Natural killer cell treated with Interleukin-12 subunit alpha and Interleukin-12 subunit beta and Interleukin-15 and Interleukin-18, amount 100 ng/mL, for 72 hours (primary cell): ENCODE data around the gene FBF1. TPM values are rescaled to one million over a fixed set of nuclear protein-coding genes. Genes with fewer than 3 reads are reported as not detected.

ENCODE experiments used
- ATAC-seq, 2 donors: fragments of 150-1000 bp; cut with Tn5 transposase in 1 of 2; sonication (Bioruptor Pico), chemical (Tn5 transposase) in 1 of 2; 2 replicates each; pipeline ENCODE4 v1.10.0; 2021
- DNase-seq: peaks from one replicate; pipeline ENCODE4 v3.0.0; 2022; ENCODE audit warnings: low spot score
- H3K27ac Mint-ChIP-seq, 2 donors: 1 replicate in 1 of 2; 2 replicates in 1 of 2; pipeline ENCODE4 v1.8.0; 2022; ENCODE audit warnings: mixed read lengths in 2 of 2, mild to moderate bottlenecking in 1 of 2, moderate library complexity in 1 of 2
- H3K27me3 Mint-ChIP-seq, 2 donors: 1 replicate in 1 of 2; 2 replicates in 1 of 2; pipeline ENCODE4 v1.8.0; 2022; ENCODE audit warnings: mixed read lengths in 2 of 2
- H3K36me3 Mint-ChIP-seq: one replicate; pipeline ENCODE4 v1.8.0; 2022; ENCODE audit warnings: mixed read lengths
- H3K4me1 Mint-ChIP-seq, 2 donors: 1 replicate in 1 of 2; 2 replicates in 1 of 2; pipeline ENCODE4 v1.8.0; 2022; ENCODE audit warnings: low read depth in 2 of 2, mixed read lengths in 2 of 2, mild to moderate bottlenecking in 1 of 2
- H3K4me3 Mint-ChIP-seq: one replicate; pipeline ENCODE4 v1.8.0; 2022; ENCODE audit warnings: mixed read lengths
- H3K9me3 Mint-ChIP-seq: 2 replicates; pipeline ENCODE4 v1.8.0; 2022; ENCODE audit warnings: mixed read lengths
- total RNA-seq, 2 donors: library from RNA; stranded (reverse); gene quantifications; one replicate each; pipeline ENCODE4 v1.2.3, GENCODE V29; 2022

FBF1 gene
- total RNA-seq, 2 donors from 2014 or later, result 10.2 to 34.4 TPM

- Mint-ChIP-seq H3K27me3 (no peaks in the 10 kb centered on the region), H3K9me3 (no peaks in the 10 kb centered on the region), H3K4me3 (no peak overlapping the region), H3K36me3 (no peaks in the 10 kb centered on the region), H3K27ac (no peak overlapping the region), H3K4me1 (peaks cover 0 to 2% of the 10 kb centered on the region in 2 donors)
- DNase-seq (no peak), ATAC-seq (no peak)
Measured at GRCh38 chr17:75914643-75915267, 26.1 kb downstream of the FBF1 start.

- H3K4me3 Mint-ChIP-seq, result no peak overlapping the region
- peaks cover 0 to 2% of the 10 kb centered on the region in 2 donors for H3K4me1 Mint-ChIP-seq
- DNase-seq (no peak), ATAC-seq (peak; percentile 14 to 43)
- no peaks in the 10 kb centered on the region for H3K9me3 Mint-ChIP-seq
- no peak overlapping the region for H3K27ac Mint-ChIP-seq
- no peaks in the 10 kb centered on the region for H3K27me3 Mint-ChIP-seq
- no peaks in the 10 kb centered on the region for H3K36me3 Mint-ChIP-seq
Measured at GRCh38 chr17:75913537-75914210, 27.2 kb downstream of the FBF1 start.

- Mint-ChIP-seq H3K36me3 (no peaks in the 10 kb centered on the region), H3K27me3 (no peaks in the 10 kb centered on the region), H3K4me1 (peaks cover 0 to 5% of the 10 kb centered on the region in 2 donors), H3K9me3 (no peaks in the 10 kb centered on the region), H3K4me3 (no peak overlapping the region), H3K27ac (no peak overlapping the region)
- DNase-seq (no peak), ATAC-seq (no peak)
Measured at GRCh38 chr17:75910699-75911098, 30.1 kb downstream of the FBF1 start.

DNA sequence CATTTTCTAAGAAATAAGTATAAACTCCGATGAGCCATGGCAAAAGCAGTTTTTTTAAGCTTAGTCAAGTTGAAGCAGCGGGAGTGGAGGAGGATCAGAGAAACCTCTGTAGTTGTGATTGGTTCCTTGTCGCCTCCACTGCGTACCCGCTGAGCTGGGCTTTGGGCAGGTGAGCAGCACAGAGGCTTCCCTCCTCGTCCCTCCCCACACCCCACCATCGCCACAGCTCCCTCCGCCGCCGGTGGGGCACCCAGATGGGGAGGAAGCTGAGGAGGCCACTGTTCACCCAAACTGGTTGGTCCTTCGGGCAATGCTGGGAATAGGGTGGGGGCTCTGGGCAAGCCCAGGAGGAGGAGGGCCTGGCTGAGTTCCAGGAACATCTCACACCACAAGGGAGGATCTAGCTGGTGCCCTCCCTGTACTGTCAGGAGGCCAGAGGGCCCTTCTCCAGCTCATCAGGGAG lies 31.0 kb downstream of the FBF1 start:
- Mint-ChIP-seq H3K27me3 (no peaks in the 10 kb centered on the region), H3K4me1 (peaks cover 0 to 8% of the 10 kb centered on the region in 2 donors), H3K4me3 (no peak overlapping the region), H3K9me3 (no peaks in the 10 kb centered on the region), H3K36me3 (no peaks in the 10 kb centered on the region), H3K27ac (no peak overlapping the region)
- no peak for DNase-seq
- ATAC-seq, result no peak

- H3K27ac Mint-ChIP-seq, result peak overlapping the region in 1 of 2 donors; percentile 29
- no peaks in the 10 kb centered on the region for H3K36me3 Mint-ChIP-seq
- no peaks in the 10 kb centered on the region for H3K27me3 Mint-ChIP-seq
Measured at GRCh38 chr17:75909051-75909811, 31.6 kb downstream of the FBF1 start.

GRCh38 chr17:75908201-75908600 lies 32.6 kb downstream of the FBF1 start:
- Mint-ChIP-seq H3K9me3 (no peaks in the 10 kb centered on the region), H3K36me3 (no peaks in the 10 kb centered on the region), H3K4me1 (peaks cover 0 to 11% of the 10 kb centered on the region in 2 donors), H3K27ac (no peak overlapping the region), H3K27me3 (no peaks in the 10 kb centered on the region), H3K4me3 (no peak overlapping the region)
- ATAC-seq (no peak), DNase-seq (no peak)

More at GRCh38 chr17:75909051-75909811, 31.6 kb downstream of the FBF1 start:
- peaks cover 0 to 8% of the 10 kb centered on the region in 2 donors for H3K4me1 Mint-ChIP-seq
- ATAC-seq, result no peak
- no peak for DNase-seq
- H3K9me3 Mint-ChIP-seq, result no peaks in the 10 kb centered on the region
- H3K4me3 Mint-ChIP-seq, result no peak overlapping the region

GRCh38 chr17:75906143-75906884 lies 34.5 kb downstream of the FBF1 start:
- H3K9me3 Mint-ChIP-seq, result no peaks in the 10 kb centered on the region
- H3K27me3 Mint-ChIP-seq, result no peaks in the 10 kb centered on the region
- H3K36me3 Mint-ChIP-seq, result no peaks in the 10 kb centered on the region
- ATAC-seq (no peak), DNase-seq (no peak)
- peak overlapping the region; percentile 47 for H3K4me3 Mint-ChIP-seq
- H3K4me1 Mint-ChIP-seq, result peaks cover 0 to 11% of the 10 kb centered on the region in 2 donors
- H3K27ac Mint-ChIP-seq, result peak overlapping the region; percentile 66 to 77

DNA sequence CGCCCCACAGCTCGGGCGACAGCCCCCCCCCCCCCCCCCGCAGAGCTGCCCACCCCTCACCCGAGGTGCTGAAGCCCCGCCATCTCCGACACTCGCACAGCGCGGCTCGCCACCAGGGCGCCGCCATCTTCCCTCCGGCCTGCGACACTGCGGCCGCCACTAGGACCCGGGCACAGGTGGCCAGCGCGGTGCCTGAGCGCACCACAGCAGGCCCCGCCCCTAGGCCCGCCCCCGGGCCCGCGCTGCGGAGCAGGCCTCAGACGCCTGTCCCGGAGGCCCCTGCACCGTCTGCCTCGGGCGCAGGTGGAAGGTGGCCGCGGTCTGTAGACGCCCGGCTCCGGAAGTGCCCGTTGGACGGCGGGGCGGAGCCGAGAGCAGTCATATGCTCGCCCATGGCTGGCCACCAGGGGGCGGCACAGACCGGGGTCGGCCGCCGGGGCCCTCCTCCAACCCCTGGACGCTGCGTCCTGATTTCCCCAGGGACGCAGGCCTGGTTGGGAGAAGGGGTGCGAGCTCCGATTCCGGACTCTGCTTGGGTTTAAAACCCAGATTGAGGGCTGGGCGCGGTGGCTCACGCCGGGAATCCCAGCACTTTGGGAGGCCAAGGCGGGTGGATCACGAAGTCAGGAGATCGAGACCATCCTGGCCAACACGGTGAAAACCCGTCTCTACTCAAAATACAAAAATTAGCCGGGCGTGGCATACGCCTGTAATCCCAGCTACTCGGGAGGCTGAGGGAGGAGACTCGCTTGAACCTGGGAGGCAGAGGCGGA lies 35.9 kb downstream of the FBF1 start, which contains the start of gene MRPL38:
Gene MRPL38, minus strand, starts transcription at position 136 of the 773 bp plus-strand sequence. Its CDS starts 9 bp downstream, at position 127.
- Mint-ChIP-seq H3K4me1 (peaks cover 0 to 11% of the 10 kb centered on the region in 2 donors), H3K27me3 (no peaks in the 10 kb centered on the region), H3K27ac (peak within 1 kb of the TSS; percentile 80 to 90), H3K9me3 (no peaks in the 10 kb centered on the region), H3K36me3 (no peaks in the 10 kb centered on the region), H3K4me3 (peak within 1 kb of the TSS; percentile 98)
- ATAC-seq (peak; percentile 100), DNase-seq (peak; percentile 98)

- no peaks in the 10 kb centered on the region for H3K9me3 Mint-ChIP-seq
- DNase-seq, result no peak
- H3K36me3 Mint-ChIP-seq, result no peaks in the 10 kb centered on the region
- H3K4me3 Mint-ChIP-seq, result no peak overlapping the region
- H3K27me3 Mint-ChIP-seq, result no peaks in the 10 kb centered on the region
- no peak overlapping the region for H3K27ac Mint-ChIP-seq
- peaks cover 3 to 14% of the 10 kb centered on the region in 2 donors for H3K4me1 Mint-ChIP-seq
- ATAC-seq, result no peak
Measured at GRCh38 chr17:75902406-75902805, 38.4 kb downstream of the FBF1 start.

DNA sequence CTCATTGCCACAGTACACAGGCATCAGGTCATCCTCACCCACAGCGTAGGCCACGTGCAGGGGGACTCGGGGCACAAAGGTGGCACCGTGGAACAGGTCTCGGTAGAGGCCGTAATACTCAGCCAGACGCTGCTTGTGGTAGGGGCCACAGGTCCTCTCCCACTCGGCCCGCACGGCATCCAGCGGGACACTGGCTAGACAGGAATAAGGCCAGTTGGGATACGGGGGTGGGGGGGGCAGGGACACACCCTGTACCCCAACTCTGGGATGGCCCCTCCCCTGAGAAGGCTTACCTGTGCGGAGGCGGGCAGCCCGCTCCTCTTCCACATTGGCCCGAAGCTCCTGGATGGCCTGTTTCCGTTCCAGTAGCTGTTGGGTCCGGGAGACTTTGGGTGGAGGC lies 39.1 kb downstream of the FBF1 start:
- H3K9me3 Mint-ChIP-seq, result no peaks in the 10 kb centered on the region
- H3K27me3 Mint-ChIP-seq, result no peaks in the 10 kb centered on the region
- H3K4me3 Mint-ChIP-seq, result no peak overlapping the region
- peaks cover 5 to 16% of the 10 kb centered on the region in 2 donors for H3K4me1 Mint-ChIP-seq
- ATAC-seq (no peak), DNase-seq (no peak)
- no peak overlapping the region for H3K27ac Mint-ChIP-seq
- no peaks in the 10 kb centered on the region for H3K36me3 Mint-ChIP-seq

DNA sequence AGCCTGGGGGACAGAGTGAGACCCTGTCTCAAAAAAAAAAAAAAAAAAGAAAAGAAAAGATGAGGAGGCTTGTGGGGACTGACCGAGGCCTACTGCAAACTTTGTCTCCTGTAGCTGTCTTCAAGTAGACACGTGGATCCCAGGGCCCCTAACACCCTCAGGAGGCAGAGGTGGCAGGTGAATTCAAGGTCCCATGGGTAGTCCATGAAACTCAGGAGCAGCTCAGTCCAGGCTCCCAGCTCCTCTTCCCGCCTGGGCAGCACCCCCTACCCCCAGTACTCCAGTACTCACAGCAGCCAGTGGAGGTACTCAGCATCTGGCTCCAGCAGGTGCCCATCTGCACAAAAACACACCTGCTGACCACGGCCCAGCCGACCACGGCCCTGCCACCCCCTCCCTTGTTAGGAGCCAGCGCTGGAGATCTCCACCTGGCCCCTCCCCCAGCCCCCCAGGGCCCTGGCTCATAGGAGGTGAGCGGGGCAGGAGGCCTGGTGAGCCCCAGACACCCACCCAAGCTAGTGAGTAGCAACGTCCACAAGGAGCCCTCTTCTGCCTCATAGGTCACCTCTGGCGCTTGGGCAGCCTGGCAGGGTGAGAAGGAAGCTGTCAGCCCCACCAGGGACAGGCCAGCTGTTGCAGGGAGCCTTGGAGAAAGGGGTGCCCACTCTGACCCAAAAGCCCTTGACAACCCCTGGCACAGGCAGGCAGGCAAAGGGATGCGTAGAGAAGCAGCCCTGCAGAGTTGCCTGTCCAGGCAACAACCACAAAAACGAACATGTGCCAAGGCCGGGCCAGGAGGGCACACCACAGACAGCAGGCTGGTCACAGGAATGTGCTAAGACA lies 39.9 kb downstream of the FBF1 start:
- Mint-ChIP-seq H3K9me3 (no peaks in the 10 kb centered on the region), H3K36me3 (no peaks in the 10 kb centered on the region), H3K4me1 (peaks cover 5 to 13% of the 10 kb centered on the region in 2 donors), H3K4me3 (no peak overlapping the region), H3K27ac (no peak overlapping the region), H3K27me3 (no peaks in the 10 kb centered on the region)
- no peak for ATAC-seq
- no peak for DNase-seq

GRCh38 chr17:75899767-75900468 lies 40.9 kb downstream of the FBF1 start:
- H3K9me3 Mint-ChIP-seq, result no peaks in the 10 kb centered on the region
- DNase-seq, result no peak
- H3K27me3 Mint-ChIP-seq, result no peaks in the 10 kb centered on the region
- peaks cover 15 to 20% of the 10 kb centered on the region in 2 donors for H3K4me1 Mint-ChIP-seq
- H3K27ac Mint-ChIP-seq, result no peak overlapping the region
- H3K4me3 Mint-ChIP-seq, result no peak overlapping the region
- no peaks in the 10 kb centered on the region for H3K36me3 Mint-ChIP-seq
- ATAC-seq, result no peak
